ENCODE measurements around the gene NPHS1. TPM values are rescaled to one million over a fixed set of nuclear protein-coding genes. Genes with fewer than 3 reads are reported as not detected.
"Not testable (repeated sequence)": the region's sequence is repeated elsewhere in the genome, so short reads cannot be mapped to it uniquely, and the experiment has no call there.

The NPHS1 gene
- total RNA-seq, 4 donors from 2014 or later: not detected

GRCh38 chr19:35894342-35894741 lies 42.0 kb upstream of the NPHS1 start:
- H3K36me3 ChIP-seq: peaks cover 0 to 28% (median 12%) of the 10 kb centered on the region in 4 donors
- DNase-seq: no peak
- H3K4me3 ChIP-seq: no peak overlapping the region
- intact Hi-C loops (cut with DNase I; ENCODE audit: low total_unique reads): no loop called here
- no peaks in the 10 kb centered on the region for H3K27me3 ChIP-seq
- in situ Hi-C loops (cut with MboI; ENCODE audit: low pct_ligation_motif_present in 1 of 4, low pct_unique_long_range_greater_than_20kb in 1 of 4, low sequenced_read_pairs in 3 of 4): no loop called here
- H3K4me1 ChIP-seq: peaks cover 9 to 12% (median 10%) of the 10 kb centered on the region in 4 donors
- 94% methylated on average over 2 of the region's 2 CpGs; no CpG with 5 or more reads in 1 of the 2 donors for WGBS, 2 donors (ENCODE audit: low coverage in 1 of 2)
- H3K27ac ChIP-seq: no peak overlapping the region
- TF ChIP-seq CTCF (IDR thresholded peaks at IDR 0.05) (no peak), POLR2A (IDR thresholded peaks at IDR 0.05) (no peak)
- H3K9me3 ChIP-seq: no peaks in the 10 kb centered on the region

- H3K27ac ChIP-seq; H3K27me3 ChIP-seq; DNase-seq; in situ Hi-C loops (cut with MboI; ENCODE audit: low pct_ligation_motif_present in 1 of 4, low pct_unique_long_range_greater_than_20kb in 1 of 4, low sequenced_read_pairs in 3 of 4); H3K4me1 ChIP-seq; H3K9me3 ChIP-seq; intact Hi-C loops (cut with DNase I; ENCODE audit: low total_unique reads); H3K4me3 ChIP-seq: not testable (repeated sequence)
- H3K36me3 ChIP-seq: peaks cover 0 to 45% (median 19%) of the 10 kb centered on the region in 4 donors
- 96 to 100% methylated on average over 1 to 3 of the region's 3 CpGs for WGBS, 2 donors (ENCODE audit: low coverage in 1 of 2)
Measured at GRCh38 chr19:35891819-35892218, 39.5 kb upstream of the NPHS1 start.

GRCh38 chr19:35890113-35890650 lies 37.9 kb upstream of the NPHS1 start:
- in situ Hi-C loops (cut with MboI; ENCODE audit: low pct_ligation_motif_present in 1 of 4, low pct_unique_long_range_greater_than_20kb in 1 of 4, low sequenced_read_pairs in 3 of 4): no loop called here
- no peaks in the 10 kb centered on the region for H3K9me3 ChIP-seq
- H3K4me1 ChIP-seq: no peaks in the 10 kb centered on the region
- peaks cover 0 to 37% (median 14%) of the 10 kb centered on the region in 4 donors for H3K36me3 ChIP-seq
- intact Hi-C loops (cut with DNase I; ENCODE audit: low total_unique reads): no loop called here
- H3K4me3 ChIP-seq: no peak overlapping the region
- H3K27ac ChIP-seq: no peak overlapping the region
- no peak for DNase-seq
- H3K27me3 ChIP-seq: no peaks in the 10 kb centered on the region
- 95% methylated on average over 12 of the region's 13 CpGs; no CpG with 5 or more reads in 1 of the 2 donors for WGBS, 2 donors (ENCODE audit: low coverage in 1 of 2)
- TF ChIP-seq POLR2A (IDR thresholded peaks at IDR 0.05) (no peak), EP300 (IDR thresholded peaks at IDR 0.05; ENCODE audit: low read depth) (no peak), CTCF (IDR thresholded peaks at IDR 0.05) (no peak), POLR2AphosphoS5 (IDR thresholded peaks at IDR 0.05) (no peak)

- Histone ChIP-seq H3K4me1 (no peaks in the 10 kb centered on the region), H3K36me3 (peaks cover 0 to 34% (median 14%) of the 10 kb centered on the region in 4 donors), H3K27me3 (no peaks in the 10 kb centered on the region), H3K9me3 (no peaks in the 10 kb centered on the region), H3K4me3 (no peak overlapping the region), H3K27ac (no peak overlapping the region)
- 92 to 100% methylated on average over 6 to 17 of the region's 18 CpGs for WGBS, 2 donors (ENCODE audit: low coverage in 1 of 2)
- in situ Hi-C loops (cut with MboI; ENCODE audit: low pct_ligation_motif_present in 1 of 4, low pct_unique_long_range_greater_than_20kb in 1 of 4, low sequenced_read_pairs in 3 of 4): loop anchor here in 3 of 4 donors (10.0 kb wide), 1 partner anchor 45 kb away; the partner anchor contains the start of gene LRFN3 (in 3 of the 3)
- intact Hi-C loops (cut with DNase I; ENCODE audit: low total_unique reads): no loop called here
- TF ChIP-seq EP300 (IDR thresholded peaks at IDR 0.05; ENCODE audit: low read depth) (no peak), POLR2AphosphoS5 (IDR thresholded peaks at IDR 0.05) (no peak), CTCF (IDR thresholded peaks at IDR 0.05) (no peak), POLR2A (IDR thresholded peaks at IDR 0.05) (no peak)
- no peak for DNase-seq
Measured at GRCh38 chr19:35889370-35890112, 37.2 kb upstream of the NPHS1 start.
